Spinal cord (tissue), 10 donors: Measurements from ENCODE around the gene PARG. TPM values are rescaled to one million over a fixed set of nuclear protein-coding genes. Genes with fewer than 3 reads are reported as not detected.
"Not testable (repeated sequence)": the region's sequence is repeated elsewhere in the genome, so short reads cannot be mapped to it uniquely, and the experiment has no call there.

Experiments
- DNase-seq, 6 donors: peaks; one replicate each; pipeline versions ENCODE4 v3.0.0 to v3.0.0-alpha.2; 2013 to 2015; ENCODE audit warnings: low spot score in 6 of 6, low read depth in 4 of 6
- H3K27ac ChIP-seq: one replicate; pipeline ENCODE4 v1.5.1; 2013; ENCODE audit warnings: low read depth, low read length, control low read depth
- H3K27me3 ChIP-seq: one replicate; pipeline ENCODE4 v1.6.1; 2013; ENCODE audit warnings: low read length; ENCODE audit not compliant: control insufficient read depth, insufficient read depth
- H3K36me3 ChIP-seq: one replicate; pipeline ENCODE4 v1.6.1; 2013; ENCODE audit warnings: low read length; ENCODE audit not compliant: control insufficient read depth, insufficient read depth
- H3K4me1 ChIP-seq: one replicate; pipeline ENCODE4 v1.6.1; 2013; ENCODE audit warnings: low read length; ENCODE audit not compliant: control insufficient read depth, insufficient read depth
- H3K4me3 ChIP-seq: one replicate; pipeline ENCODE4 v1.5.1; 2013; ENCODE audit warnings: low read depth, low read length, control low read depth
- H3K9me3 ChIP-seq: one replicate; pipeline ENCODE4 v1.6.1; 2013; ENCODE audit warnings: low read length; ENCODE audit not compliant: control insufficient read depth, insufficient read depth
- WGBS: methylation state at CpG from one replicate; pipeline ENCODE4 v1.1.5; 2013; ENCODE audit warnings: missing lambda C conversion rate; ENCODE audit not compliant: insufficient coverage; 5-methylcytosine and 5-hydroxymethylcytosine counted together
- polyA plus RNA-seq, 2 donors: library from polyadenylated mRNA; unstranded; fragments of 120-200 nt; gene quantifications; one replicate each; pipeline ENCODE4 v1.2.1, GENCODE V29; 2013; ENCODE audit not compliant: insufficient read length in 2 of 2
- total RNA-seq, 2 donors: library from RNA; depleted of rRNA in 1 of 2; stranded (reverse); fragments of 120-200 nt in 1 of 2; fragments of >200 nt in 1 of 2; gene quantifications; one replicate each; pipeline versions ENCODE4 v1.2.3 to v1.2.4, GENCODE V29; 2013 to 2014
- donor health status: healthy.

PARG gene
- total and polyA plus RNA-seq, 4 donors: 27.4 to 69.5 (median 37.0) TPM

DNA sequence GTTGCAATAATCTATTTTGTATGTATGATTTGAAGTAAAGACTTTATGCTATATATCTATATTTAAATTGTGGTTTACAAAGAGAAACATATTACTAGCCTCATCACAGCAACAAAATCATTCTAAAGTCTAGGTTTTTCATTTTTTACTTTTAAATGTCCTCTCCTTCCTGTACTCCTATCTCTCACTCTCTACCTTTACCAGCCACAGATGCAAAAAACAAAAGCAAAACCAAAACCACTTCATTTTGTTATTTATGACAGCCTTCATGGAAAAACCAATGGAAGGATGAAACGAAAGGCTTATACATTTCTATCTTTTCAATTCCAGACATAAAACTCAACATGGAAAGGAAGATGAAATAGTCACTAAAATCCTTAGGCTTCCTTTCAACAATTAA lies 31.5 kb downstream of the PARG start:
- not testable (repeated sequence) for H3K4me1 ChIP-seq, DNase-seq, H3K27me3 ChIP-seq, H3K36me3 ChIP-seq, H3K9me3 ChIP-seq, H3K27ac ChIP-seq, H3K4me3 ChIP-seq
- WGBS: no CpG with 5 or more reads among the region's 1 CpG

DNA sequence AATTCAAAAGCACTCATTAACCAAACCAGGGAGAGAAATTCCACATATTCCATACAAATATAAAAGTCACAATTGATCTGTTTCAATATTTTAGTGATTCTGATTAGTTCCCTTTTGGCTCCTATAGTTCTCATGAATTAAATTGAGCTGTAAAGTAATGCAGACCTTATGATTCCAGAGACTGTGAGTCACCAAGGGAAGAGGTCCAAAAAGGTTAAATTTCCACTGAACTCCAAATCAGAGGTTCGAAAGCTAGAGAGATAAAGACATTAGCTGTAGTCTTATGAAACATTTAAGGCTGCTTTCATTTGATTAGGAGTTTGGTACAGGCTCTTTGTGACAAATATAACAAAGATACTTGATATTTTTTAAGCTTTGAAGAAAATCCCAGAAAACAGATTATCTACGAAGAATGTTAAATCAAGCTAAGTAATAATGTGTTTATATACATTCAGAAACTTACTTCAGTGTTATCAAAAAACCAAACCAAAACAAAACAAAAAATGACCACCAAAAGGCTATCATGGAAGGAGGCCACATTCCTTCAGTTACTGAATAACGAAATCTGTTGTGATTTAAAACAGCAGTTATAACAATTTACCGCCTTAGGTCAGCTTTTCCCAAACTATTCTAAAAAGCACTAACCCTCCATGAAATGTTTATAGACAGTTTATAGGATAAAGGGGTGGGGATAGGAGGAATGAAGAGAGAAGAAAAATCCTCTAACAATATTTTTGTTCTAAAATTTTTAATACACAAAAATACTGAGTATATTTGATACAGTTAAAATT lies 33.3 kb downstream of the PARG start:
- no CpG with 5 or more reads among the region's 4 CpGs for WGBS
- H3K4me1 ChIP-seq, H3K36me3 ChIP-seq, H3K27ac ChIP-seq, H3K9me3 ChIP-seq, H3K27me3 ChIP-seq, H3K4me3 ChIP-seq, DNase-seq: not testable (repeated sequence)

DNA sequence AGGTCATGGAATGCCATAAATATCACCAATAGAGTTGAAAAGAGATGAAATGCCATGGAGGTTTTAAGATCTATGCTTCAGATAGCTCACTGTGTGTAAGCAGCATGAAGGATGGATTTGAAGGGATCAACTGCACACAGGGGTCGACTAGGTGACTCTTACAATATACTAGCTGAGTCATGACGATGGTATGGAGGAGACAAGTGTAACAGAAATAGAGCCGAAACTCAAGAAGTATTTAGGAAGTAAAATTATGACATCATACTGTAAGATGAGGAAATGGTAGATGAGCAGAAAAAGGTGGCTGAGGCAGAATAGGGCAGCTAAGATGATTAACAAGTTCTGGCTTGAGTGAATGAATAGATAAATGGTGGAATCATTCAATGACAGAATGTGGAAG lies 38.0 kb downstream of the PARG start:
- WGBS: no CpG with 5 or more reads among the region's 3 CpGs
- H3K9me3 ChIP-seq, H3K4me1 ChIP-seq, H3K36me3 ChIP-seq, H3K27ac ChIP-seq, DNase-seq, H3K4me3 ChIP-seq, H3K27me3 ChIP-seq: not testable (repeated sequence)

DNA sequence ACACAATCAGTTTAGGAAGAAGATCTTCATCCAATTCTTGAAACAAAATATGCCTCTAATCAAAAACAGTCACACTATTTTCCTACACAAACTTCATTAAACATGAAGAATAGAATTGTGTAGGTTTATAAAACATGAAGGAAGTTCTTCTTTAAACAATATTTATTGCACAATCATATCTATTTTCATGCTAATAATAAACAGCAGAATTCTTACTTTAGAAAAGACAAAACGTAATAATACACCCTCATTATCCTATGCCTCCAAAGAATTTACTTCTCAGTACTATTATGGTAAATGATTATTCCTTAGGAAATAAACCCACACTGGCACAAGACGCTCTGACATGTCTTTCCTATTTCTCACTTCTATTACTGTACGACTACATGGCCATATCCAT lies 41.4 kb downstream of the PARG start:
- H3K9me3 ChIP-seq, DNase-seq, H3K4me3 ChIP-seq, H3K4me1 ChIP-seq, H3K36me3 ChIP-seq, H3K27me3 ChIP-seq, H3K27ac ChIP-seq: not testable (repeated sequence)
- WGBS: no CpG with 5 or more reads among the region's 3 CpGs

DNA sequence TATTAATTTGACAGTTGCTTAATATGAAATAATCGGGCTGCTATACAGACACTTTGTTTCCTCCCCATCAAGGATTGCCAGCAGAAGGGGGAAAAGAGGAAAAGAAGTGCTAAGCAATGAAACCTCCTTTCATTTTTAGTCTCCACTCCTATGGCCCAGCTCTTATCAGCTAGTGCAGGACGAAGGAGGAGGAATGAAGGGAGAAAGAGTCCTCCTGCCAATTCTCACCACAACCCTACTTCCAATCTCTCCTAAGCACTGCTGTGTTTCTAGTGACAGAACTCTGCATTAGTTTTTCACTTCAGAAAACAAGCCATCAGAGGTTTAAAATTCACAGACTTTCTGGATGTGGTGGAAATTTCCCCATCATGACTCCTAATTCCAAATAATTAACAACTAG lies 41.8 kb downstream of the PARG start:
- H3K9me3 ChIP-seq, H3K27ac ChIP-seq, DNase-seq, H3K36me3 ChIP-seq, H3K4me3 ChIP-seq, H3K27me3 ChIP-seq, H3K4me1 ChIP-seq: not testable (repeated sequence)
- WGBS: no CpG with 5 or more reads among the region's 2 CpGs

DNA sequence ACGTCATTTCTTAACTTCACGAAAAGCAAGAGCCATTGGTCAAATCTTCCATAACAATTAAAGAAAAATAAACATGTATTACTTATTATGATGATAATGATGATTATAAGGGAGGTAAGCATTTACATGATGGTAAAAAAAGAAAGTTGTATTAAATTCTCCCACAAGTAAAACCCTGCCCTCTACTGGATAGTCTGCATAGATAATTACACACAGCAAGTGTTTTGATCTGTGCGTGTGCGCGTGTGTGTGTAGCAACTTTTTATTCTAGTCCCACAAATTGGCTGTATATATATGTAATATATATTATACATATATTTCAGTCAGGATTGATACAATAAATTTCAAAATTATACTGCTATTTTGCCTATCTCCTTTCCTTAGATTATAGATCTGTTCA lies 51.8 kb downstream of the PARG start:
- not testable (repeated sequence) for DNase-seq, H3K4me3 ChIP-seq, H3K27ac ChIP-seq, H3K27me3 ChIP-seq, H3K9me3 ChIP-seq, H3K36me3 ChIP-seq, H3K4me1 ChIP-seq
- no CpG with 5 or more reads among the region's 5 CpGs for WGBS

DNA sequence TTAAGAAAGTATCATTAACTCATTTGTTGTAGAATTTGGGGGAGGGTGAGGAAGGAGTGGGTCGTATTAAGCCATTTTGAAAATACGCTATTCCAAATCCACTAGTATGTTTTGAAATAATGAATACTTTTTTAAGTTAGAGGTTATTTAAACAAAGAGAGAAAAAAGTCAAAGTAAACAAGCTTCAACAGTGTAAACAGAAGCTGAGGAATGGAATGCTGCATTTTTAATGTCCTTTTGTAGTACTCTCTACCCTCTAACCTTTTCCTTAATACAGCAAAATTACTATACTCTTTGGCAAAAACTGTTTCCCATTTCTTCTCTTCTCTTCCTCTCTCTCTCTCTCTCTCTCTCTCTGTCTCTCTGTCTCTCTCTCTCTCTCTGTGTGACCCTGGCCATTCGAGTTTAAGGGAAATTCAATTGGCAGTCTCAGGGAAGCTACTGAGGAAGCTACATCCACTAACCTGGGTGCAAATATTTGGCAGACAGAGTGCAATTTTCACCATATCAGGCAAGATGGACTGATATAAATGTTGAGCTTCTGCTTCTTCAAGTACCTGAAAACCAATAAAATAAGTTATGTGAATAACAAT lies 57.0 kb downstream of the PARG start:
- not testable (repeated sequence) for H3K27ac ChIP-seq, H3K4me3 ChIP-seq, H3K36me3 ChIP-seq, H3K9me3 ChIP-seq, H3K27me3 ChIP-seq, DNase-seq, H3K4me1 ChIP-seq
- WGBS: no CpG with 5 or more reads among the region's 3 CpGs

DNA sequence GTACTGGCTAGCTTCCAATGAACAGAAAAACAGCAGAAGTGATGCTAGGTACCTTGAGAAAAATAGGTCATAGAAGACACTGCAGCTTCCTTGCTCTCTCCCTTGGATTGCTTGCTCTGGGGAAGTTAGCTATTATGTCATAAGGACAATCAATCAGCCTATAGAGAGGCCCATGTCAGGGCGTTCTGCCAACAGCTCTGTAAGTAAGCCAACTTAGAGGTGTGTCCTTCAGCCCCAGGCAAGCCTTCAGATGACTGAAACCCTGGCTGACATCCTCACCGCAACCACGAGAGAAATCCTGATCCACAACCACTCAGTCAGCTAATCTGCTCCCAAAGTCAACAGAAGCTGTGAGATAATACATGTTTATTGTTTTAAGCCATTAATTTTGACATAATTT lies 58.0 kb downstream of the PARG start:
- not testable (repeated sequence) for H3K36me3 ChIP-seq, DNase-seq, H3K27ac ChIP-seq, H3K27me3 ChIP-seq, H3K9me3 ChIP-seq, H3K4me1 ChIP-seq, H3K4me3 ChIP-seq
- no CpG with 5 or more reads among the region's 3 CpGs for WGBS

DNA sequence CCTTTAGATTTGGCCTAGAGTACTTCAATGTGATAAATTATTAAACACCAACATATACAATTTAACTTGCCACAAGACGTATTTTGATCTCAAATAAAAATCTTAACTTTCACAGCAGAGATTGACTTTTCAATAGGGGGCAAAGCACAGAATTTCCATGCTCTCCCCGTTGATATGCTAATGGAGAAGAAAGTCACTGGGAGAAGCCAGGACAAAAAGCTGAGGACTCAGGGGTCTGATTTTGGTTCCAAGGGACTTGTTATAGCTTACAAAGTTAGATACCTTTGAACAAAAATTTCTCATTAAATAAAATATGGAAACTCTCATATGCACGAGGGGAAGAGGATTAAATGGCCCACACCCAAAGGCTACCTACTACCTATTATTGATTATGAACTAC lies 59.5 kb downstream of the PARG start:
- not testable (repeated sequence) for DNase-seq, H3K36me3 ChIP-seq, H3K27me3 ChIP-seq, H3K4me3 ChIP-seq, H3K9me3 ChIP-seq, H3K27ac ChIP-seq, H3K4me1 ChIP-seq
- WGBS: no CpG with 5 or more reads among the region's 3 CpGs

DNA sequence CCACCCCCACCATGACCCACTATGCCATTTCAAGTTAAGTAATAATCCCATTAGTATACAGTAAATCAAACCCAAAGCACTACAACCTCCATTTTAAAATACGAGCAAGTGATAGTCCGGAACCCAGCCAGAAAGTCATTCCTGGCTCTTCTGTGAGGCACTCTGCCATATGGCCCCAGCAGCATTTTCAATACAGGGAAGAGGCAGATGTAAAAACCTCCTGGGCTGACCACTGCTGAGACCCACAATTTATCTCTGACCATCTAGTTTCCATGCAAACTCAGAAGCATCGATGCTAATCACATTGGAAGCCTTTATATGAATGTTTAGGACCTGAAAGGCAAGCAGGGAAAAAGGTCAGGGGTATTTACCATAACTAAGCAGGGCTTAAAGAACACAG lies 69.1 kb downstream of the PARG start:
- H3K9me3 ChIP-seq, DNase-seq, H3K4me3 ChIP-seq, H3K4me1 ChIP-seq, H3K27ac ChIP-seq, H3K36me3 ChIP-seq, H3K27me3 ChIP-seq: not testable (repeated sequence)
- no CpG with 5 or more reads among the region's 3 CpGs for WGBS
